ENCODE data around the gene TTC1.
"Not testable (repeated sequence)": the region's sequence is repeated elsewhere in the genome, so short reads cannot be mapped to it uniquely, and the experiment has no call there.

TTC1 gene

GRCh38 chr5:160047423-160047822, 38.5 kb downstream of the TTC1 start:
- FAIRE-seq: no peak
- DNase-seq (ENCODE audit: insufficient read length): no peak
- TF ChIP-seq TAF1 (IDR thresholded peaks at IDR 0.05; ENCODE audit: borderline replicate concordance, low read depth, low read length): no peak
- TF ChIP-seq POLR2AphosphoS5 (IDR thresholded peaks at IDR 0.05; ENCODE audit: low read depth, low read length): no peak
- TF ChIP-seq POLR2A (IDR thresholded peaks at IDR 0.05; ENCODE audit: low read depth, low read length): no peak

DNA sequence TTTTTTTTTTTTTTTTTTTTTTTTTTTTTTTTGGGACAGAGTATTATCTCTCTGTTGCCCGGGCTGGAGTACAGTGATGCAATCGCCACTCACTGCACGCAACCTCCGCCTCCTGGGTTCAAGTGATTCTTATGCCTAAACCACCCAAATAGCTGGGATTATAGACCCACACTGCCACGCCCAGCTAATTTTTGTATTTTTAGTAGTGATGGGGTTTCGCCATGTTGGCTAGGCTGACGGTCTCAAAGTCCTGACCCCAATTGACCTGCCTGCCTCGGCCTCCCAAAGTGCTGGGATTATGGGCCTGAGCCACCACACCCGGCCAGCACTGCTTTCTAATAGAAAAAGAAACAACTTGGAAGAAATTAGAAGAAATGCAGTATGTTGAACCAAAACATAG, 39.2 kb downstream of the TTC1 start:
- FAIRE-seq (no peak), DNase-seq (ENCODE audit: insufficient read length) (no peak)
- TF ChIP-seq POLR2AphosphoS5 (IDR thresholded peaks at IDR 0.05; ENCODE audit: low read depth, low read length) (no peak), POLR2A (IDR thresholded peaks at IDR 0.05; ENCODE audit: low read depth, low read length) (no peak)

DNA sequence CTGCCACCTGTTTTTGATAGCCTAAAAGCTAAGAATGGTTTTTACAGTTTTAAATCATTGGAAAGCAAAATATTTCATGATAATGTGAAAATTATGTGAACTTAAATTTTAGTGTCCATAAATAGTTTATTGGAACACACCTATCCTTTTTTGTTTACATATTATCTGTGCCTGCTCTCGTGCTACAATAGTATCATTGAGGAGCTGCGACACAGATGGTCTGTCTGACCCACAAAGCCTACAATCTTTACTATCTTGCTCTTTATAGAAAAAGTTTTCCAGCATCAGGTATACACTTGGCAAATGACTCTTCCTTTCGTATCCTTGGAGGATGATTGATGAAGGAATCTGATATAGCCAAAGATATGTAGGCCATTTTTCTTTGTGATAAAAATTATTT, 40.2 kb downstream of the TTC1 start:
- DNase-seq (ENCODE audit: insufficient read length) (no peak), FAIRE-seq (no peak)
- TF ChIP-seq POLR2AphosphoS5 (IDR thresholded peaks at IDR 0.05; ENCODE audit: low read depth, low read length): no peak
- TF ChIP-seq POLR2A (IDR thresholded peaks at IDR 0.05; ENCODE audit: low read depth, low read length): no peak
- TF ChIP-seq TAF1 (IDR thresholded peaks at IDR 0.05; ENCODE audit: borderline replicate concordance, low read depth, low read length): no peak

GRCh38 chr5:160054047-160054446, 45.1 kb downstream of the TTC1 start:
- TF ChIP-seq POLR2AphosphoS5 (IDR thresholded peaks at IDR 0.05; ENCODE audit: low read depth, low read length) (no peak), TAF1 (IDR thresholded peaks at IDR 0.05; ENCODE audit: borderline replicate concordance, low read depth, low read length) (no peak), POLR2A (IDR thresholded peaks at IDR 0.05; ENCODE audit: low read depth, low read length) (no peak)
- FAIRE-seq (no peak), DNase-seq (ENCODE audit: insufficient read length) (no peak)

DNA sequence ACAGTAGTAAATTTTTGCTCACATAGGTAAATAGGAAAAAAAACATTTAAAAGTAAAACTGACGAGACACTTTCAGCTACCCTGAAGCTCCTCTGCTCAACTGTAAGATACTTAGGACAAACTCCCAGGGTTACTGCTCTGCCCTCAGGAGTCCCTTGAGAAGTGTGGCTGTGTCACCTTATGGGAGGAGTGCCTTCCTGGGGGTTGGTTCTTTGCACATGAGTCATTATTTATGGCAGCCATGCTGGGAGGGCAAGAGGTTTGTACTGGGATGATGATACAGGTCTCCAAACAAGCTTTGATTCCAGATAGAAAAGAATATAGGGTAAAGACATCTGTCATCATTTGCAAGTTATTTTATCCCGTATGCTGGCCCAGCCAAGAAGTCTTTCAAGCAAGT, 45.9 kb downstream of the TTC1 start:
- FAIRE-seq (no peak), DNase-seq (ENCODE audit: insufficient read length) (no peak)
- TF ChIP-seq POLR2AphosphoS5 (IDR thresholded peaks at IDR 0.05; ENCODE audit: low read depth, low read length): no peak

GRCh38 chr5:160057256-160057655, 48.3 kb downstream of the TTC1 start:
- DNase-seq (ENCODE audit: insufficient read length) (no peak), FAIRE-seq (no peak)
- TF ChIP-seq POLR2A (IDR thresholded peaks at IDR 0.05; ENCODE audit: low read depth, low read length) (no peak), POLR2AphosphoS5 (IDR thresholded peaks at IDR 0.05; ENCODE audit: low read depth, low read length) (no peak), TAF1 (IDR thresholded peaks at IDR 0.05; ENCODE audit: borderline replicate concordance, low read depth, low read length) (no peak)

DNA sequence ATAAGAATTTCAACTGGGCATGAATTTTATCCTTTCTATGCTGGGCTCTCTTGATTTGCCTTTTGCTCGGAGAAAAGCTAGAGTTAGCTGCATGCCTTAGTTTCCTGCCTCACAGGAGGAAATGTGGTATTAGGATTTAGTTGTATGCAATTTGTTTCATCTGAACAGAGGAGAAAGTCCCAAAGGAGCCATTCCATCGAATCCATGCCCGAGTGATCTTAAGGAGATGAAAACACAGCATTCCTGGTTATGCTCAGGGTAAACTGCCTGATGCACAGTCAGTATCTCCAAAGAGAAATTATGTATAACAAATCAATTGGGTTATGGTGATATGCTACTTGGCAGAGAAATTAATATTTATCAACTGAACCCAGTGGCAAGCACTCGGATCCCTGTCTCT, 51.1 kb downstream of the TTC1 start:
- TF ChIP-seq POLR2A (IDR thresholded peaks at IDR 0.05; ENCODE audit: low read depth, low read length): no peak
- FAIRE-seq (no peak), DNase-seq (ENCODE audit: insufficient read length) (no peak)

GRCh38 chr5:160061770-160062169, 52.8 kb downstream of the TTC1 start:
- DNase-seq (ENCODE audit: insufficient read length) (no peak), FAIRE-seq (no peak)
- TF ChIP-seq POLR2A (IDR thresholded peaks at IDR 0.05; ENCODE audit: low read depth, low read length) (no peak), POLR2AphosphoS5 (IDR thresholded peaks at IDR 0.05; ENCODE audit: low read depth, low read length) (no peak), TAF1 (IDR thresholded peaks at IDR 0.05; ENCODE audit: borderline replicate concordance, low read depth, low read length) (no peak)

- FAIRE-seq (no peak), DNase-seq (ENCODE audit: insufficient read length) (no peak)
Observed at GRCh38 chr5:160064417-160064810, 55.5 kb downstream of the TTC1 start.

DNA sequence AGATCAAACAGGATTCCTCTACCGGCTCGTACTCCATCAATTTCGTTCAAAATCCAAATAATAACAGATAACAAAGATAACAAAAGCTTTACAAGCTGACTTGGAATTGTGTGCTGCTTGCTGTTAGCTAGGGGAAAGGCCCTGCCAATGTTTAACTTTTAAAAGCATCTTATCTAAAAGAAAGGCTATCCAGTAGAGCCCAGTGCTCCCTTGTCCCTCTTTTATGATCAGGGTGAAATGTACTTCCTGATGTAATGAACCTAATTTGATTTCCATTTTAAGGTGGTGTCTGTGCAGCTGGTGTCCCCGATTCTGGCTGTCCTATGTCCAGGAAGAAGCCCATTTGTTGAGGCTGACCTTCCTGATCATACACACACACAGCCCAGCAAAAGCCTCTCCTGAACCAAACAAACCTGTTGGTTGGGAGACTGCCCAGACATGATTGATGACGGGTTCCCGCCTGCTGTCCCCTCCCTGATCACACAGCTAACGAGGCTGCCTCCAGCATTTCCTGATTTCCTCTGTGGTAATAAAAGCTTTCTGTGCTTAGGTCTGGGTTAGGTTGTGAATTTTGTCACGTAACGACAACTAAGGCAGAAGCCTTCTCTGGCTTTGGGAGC, 56.2 kb downstream of the TTC1 start:
- TF ChIP-seq TAF1 (IDR thresholded peaks at IDR 0.05; ENCODE audit: borderline replicate concordance, low read depth, low read length) (no peak), POLR2AphosphoS5 (IDR thresholded peaks at IDR 0.05; ENCODE audit: low read depth, low read length) (no peak), POLR2A (IDR thresholded peaks at IDR 0.05; ENCODE audit: low read depth, low read length) (no peak)
- DNase-seq (ENCODE audit: insufficient read length) (no peak), FAIRE-seq (no peak)

More at GRCh38 chr5:160064417-160064810, 55.5 kb downstream of the TTC1 start:
- TF ChIP-seq POLR2AphosphoS5 (IDR thresholded peaks at IDR 0.05; ENCODE audit: low read depth, low read length): no peak
- no peak for TF ChIP-seq POLR2A (IDR thresholded peaks at IDR 0.05; ENCODE audit: low read depth, low read length)
- TF ChIP-seq TAF1 (IDR thresholded peaks at IDR 0.05; ENCODE audit: borderline replicate concordance, low read depth, low read length): no peak

- not testable (repeated sequence) for FAIRE-seq
Observed at GRCh38 chr5:160069120-160069519, 60.2 kb downstream of the TTC1 start.

GRCh38 chr5:160071516-160071915, 62.6 kb downstream of the TTC1 start:
- DNase-seq (ENCODE audit: insufficient read length) (no peak), FAIRE-seq (no peak)
- TF ChIP-seq TAF1 (IDR thresholded peaks at IDR 0.05; ENCODE audit: borderline replicate concordance, low read depth, low read length): no peak

More at GRCh38 chr5:160069120-160069519, 60.2 kb downstream of the TTC1 start:
- not testable (repeated sequence) for DNase-seq (ENCODE audit: insufficient read length)

DNA sequence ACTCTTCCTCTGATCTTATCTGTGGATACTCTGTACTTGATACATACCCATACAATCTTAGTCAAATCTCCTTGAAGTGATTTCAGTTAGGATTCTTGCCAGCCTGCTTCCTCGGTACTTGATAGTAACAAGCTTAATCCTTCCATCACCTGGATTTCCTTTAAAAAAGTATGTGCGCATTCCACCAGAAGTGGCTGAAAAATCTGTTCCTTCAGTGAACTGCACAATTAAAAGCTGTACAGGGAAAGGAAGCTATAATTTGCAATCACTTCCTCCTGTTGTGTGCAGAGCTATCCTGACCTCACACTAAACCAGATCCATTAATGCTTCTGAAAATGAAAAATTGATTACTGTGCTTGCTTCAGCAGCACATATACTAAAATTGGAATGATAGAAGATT, 63.0 kb downstream of the TTC1 start:
- FAIRE-seq: no peak
- no peak for DNase-seq (ENCODE audit: insufficient read length)
- no peak for TF ChIP-seq TAF1 (IDR thresholded peaks at IDR 0.05; ENCODE audit: borderline replicate concordance, low read depth, low read length)
- no peak for TF ChIP-seq POLR2A (IDR thresholded peaks at IDR 0.05; ENCODE audit: low read depth, low read length)
- TF ChIP-seq POLR2AphosphoS5 (IDR thresholded peaks at IDR 0.05; ENCODE audit: low read depth, low read length): no peak
